Central memory CD4-positive, alpha-beta T cell (primary cell): ENCODE data around the gene KIDINS220.

Source experiments
- DNase-seq: peaks from one replicate; pipeline ENCODE4 v3.0.0; 2022

The KIDINS220 gene

DNA sequence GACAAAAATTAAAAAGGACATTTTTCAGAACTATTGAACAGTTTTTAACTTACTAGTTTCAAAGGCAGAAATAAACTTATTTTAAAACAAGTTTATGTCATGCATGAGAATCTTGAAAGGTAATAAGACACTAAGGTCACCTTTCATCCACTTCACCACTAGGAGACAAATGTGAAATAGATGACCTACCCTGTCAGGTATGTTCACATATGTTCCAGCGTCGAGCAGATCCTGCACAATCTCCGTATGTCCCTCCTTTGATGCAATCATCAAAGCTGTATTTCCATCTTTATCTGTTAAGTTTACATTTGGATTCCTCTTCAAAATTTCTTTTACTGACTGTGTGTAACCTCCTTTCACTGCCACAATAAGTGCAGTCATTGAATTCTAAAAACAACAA is 34.7 kb downstream of the KIDINS220 start:
- DNase-seq = no peak

DNA sequence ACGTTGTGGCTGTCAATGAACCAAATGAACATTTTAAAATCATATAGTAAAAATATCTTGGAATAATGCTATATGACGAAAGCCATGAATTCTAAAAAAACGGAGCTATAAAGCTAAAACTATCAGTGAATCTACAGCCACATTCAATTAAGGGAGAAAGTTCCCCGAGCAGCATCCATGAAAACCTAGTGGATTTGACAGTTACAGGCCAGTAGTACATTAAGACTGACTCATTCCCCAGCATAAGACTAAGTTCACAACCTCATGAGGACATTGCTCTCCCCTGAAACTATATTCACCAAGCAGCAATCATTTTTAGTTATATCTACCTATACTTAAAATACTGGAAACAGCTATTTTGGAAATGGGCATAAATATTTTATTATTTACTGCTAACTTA is 36.6 kb downstream of the KIDINS220 start:
- no peak for DNase-seq

DNA sequence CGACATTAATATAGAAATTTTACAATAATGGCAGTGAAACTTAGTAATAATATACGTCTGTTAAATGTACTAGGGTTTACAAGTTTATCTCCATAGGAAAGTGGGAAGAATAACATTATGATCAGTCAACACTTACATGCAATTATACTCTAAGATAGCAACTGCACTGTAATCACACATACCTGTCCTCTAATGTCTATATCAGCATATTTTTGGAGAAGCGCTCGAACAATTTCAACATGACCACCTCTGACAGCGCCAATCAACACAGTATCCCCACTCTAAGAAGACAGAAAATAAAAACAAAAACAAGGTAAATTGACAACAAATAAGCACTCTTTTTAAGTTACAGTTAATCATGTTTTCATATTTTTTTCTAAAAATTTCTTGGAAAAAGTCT is 37.2 kb downstream of the KIDINS220 start:
- DNase-seq = no peak

GRCh38 chr2:8799004-8799403 is 38.4 kb downstream of the KIDINS220 start:
- DNase-seq = no peak

DNA sequence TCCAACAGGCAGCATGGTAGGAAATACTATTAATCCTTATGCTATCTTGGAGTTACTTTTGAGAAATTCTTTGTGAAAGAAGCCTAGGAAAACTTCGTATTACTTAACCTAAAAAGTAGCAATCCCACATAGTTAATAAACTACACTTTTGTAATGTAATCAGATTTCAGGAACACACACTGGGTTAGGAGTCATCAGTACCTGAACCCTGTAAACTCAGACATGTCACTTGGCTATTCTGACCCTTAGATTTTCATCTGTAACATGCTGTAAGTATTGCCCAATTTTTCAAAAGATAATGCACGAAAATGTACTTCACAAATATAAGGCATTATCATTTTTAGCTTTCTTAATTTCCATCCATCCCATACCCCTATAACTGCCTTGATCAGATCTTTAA is 39.0 kb downstream of the KIDINS220 start:
- no peak for DNase-seq

DNA sequence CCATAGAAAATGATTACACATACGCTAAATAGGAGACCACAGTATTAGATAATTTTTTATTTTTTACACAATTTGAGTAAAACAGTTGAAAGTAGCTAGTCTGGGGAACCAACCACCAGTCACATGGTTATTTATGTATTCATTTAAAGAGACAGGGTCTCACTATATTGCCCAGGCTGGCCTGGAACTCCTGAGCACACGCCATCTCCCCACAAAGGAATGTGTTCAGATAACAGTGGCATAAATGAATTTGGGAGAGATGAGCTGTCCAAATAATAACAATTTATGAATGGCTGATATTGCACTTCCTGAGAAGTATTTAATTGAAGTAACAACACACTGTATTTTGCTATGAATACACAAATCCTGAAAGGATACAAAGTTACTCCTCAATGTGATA is 39.7 kb downstream of the KIDINS220 start:
- no peak for DNase-seq

GRCh38 chr2:8796878-8797550 is 40.4 kb downstream of the KIDINS220 start:
- DNase-seq = no peak

DNA sequence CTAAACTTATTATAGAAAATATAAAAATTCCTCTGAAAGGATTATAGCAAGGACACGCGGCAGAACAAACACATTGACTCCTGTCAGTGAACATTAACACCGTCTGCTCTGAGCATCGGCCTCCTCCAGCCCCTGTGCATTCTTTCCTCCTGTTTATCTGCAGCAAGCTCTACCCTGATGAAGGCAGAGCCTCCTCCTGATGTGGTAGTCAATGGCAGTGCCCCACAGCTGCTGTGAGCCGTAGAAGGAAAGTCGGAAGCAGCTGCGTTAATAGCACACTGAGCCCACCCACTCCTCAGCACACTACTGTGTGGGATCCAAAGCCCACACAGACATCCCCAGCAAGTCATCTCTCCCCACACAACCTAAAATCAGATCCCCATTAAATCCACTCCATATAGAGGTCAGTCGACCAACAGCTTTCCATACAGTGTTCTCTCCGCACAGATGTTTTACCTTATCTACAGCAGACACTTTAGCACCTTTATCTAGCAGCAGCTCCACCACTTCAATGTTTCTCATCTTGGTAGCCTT is 41.0 kb downstream of the KIDINS220 start:
- no peak for DNase-seq

- DNase-seq = no peak
Measured at GRCh38 chr2:8794923-8795825, 42.2 kb downstream of the KIDINS220 start.

- DNase-seq = no peak
Measured at GRCh38 chr2:8790739-8791162, 46.7 kb downstream of the KIDINS220 start.

DNA sequence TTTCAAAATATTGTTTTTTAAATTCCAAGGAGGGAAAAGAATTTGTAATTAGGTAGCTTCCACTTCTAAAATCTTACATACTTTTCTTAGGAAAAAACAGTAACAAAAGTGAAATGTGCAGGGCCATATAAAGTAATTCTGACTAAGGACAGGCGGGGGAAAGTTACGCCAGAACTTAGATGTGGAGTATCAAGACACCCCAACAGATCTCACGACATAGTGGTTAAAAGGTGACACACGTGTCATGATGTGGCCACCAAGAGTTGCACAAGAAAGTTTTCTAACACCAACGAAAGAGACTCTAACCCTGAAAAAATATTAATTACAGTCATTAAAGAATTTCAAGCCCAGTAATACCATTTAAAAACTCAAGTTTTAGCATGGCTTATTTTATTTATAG is 51.0 kb downstream of the KIDINS220 start:
- no peak for DNase-seq

DNA sequence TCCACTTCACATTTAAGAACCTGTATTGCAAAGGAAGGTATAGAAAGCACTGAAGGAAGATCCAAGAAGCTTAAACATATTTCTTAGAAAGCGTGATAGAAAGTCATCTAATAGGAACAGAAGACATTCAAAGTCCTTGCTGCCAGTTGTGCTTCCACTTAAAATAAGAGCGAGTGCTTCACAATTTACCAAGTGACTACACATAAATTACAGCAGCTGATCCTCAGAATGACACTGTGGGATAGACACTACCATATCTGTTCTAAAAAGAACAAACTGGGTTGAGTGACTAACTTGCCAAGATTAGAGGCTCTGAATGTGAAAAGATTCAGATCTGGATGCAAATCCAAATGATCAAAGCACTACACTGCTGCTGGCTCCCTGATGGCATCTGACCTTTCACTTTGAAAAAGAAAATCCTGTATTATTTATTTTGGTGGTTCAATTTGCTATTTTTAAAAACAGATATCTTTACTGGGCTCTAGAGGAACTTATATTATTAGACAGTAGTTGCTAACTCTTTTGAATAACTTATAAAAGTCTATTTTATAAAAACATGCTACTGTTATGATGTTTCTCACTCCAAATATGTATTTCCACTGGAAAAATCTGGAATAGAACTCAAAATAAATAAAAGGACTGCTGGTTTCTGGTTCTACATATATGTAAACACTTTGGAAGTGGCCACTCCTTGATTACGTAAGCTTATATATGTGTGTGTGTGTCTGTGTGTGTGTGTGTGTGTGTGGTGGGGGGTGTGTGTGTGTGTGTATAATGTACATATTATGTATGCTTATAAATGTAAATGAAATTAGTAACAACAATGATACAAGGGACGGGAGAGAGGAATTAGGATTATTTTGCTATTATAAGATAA is 57.4 kb downstream of the KIDINS220 start:
- DNase-seq = no peak

- DNase-seq = no peak
Measured at GRCh38 chr2:8774371-8774770, 63.0 kb downstream of the KIDINS220 start.

- no peak for DNase-seq
Measured at GRCh38 chr2:8767324-8767723, 70.1 kb downstream of the KIDINS220 start.

DNA sequence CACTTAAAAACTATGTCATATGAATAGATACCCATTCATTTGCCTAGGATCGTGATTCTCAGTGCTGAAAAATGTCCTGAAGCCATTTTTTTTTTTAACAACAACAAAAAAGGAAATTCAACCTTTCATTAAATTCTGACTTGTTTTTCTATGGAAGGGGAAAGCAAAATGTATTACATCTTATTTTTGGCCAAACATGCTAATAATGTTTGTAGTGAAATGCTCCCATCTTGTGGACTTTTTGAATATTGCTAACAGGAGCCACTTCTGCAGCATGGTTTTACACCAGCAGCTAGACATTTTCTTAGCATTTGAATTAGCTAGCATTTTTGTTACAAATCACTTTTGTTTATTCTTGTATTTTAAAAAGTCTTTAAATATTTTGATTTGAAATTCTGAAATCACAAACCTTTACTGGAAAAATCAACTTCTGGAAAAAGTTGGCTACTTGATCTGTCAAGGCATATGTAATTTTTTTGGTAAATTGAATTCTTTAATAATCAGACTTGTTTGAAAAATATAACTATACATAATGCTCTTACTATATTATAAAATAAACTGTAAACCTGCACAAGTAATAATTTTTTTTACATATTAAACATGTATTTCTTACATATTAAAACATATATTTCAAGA is 75.8 kb downstream of the KIDINS220 start:
- no peak for DNase-seq

DNA sequence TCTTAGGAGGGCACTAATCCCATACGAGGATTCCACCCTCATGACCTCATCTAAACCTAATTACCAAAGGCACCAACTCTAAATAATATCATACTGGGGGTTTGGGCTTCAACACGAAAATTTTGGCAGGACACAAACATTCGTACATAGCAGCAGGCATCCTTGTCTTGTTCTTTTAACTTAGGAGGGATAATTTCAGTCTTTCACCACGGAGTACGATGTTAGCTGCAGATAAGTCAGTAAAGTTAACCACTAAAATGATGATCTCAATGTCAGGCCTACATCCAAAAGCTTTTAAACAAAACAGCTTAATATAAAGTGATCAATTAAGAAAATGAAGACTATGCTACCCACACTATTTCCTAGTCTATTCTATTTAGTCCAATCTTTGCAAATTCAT is 80.7 kb downstream of the KIDINS220 start:
- no peak for DNase-seq

DNA sequence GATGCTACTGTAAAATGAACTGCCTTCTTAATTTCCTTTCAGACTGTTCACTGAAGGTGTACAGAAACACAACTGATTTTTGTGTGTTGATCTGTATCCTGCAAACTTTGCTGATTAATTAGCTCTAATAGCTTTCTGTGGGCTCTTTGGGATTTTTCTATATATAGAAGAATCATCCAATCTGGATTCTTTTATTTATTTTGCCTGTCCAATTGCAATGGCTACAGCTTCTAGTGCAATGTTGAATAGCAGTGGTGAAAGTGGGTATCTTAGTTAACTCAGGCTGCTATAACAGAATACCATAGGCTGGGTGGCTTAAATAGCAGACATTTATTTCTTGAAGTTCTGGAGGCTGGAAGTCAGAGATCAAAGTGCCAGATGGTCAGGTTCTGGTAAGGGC is 81.2 kb downstream of the KIDINS220 start:
- no peak for DNase-seq

DNA sequence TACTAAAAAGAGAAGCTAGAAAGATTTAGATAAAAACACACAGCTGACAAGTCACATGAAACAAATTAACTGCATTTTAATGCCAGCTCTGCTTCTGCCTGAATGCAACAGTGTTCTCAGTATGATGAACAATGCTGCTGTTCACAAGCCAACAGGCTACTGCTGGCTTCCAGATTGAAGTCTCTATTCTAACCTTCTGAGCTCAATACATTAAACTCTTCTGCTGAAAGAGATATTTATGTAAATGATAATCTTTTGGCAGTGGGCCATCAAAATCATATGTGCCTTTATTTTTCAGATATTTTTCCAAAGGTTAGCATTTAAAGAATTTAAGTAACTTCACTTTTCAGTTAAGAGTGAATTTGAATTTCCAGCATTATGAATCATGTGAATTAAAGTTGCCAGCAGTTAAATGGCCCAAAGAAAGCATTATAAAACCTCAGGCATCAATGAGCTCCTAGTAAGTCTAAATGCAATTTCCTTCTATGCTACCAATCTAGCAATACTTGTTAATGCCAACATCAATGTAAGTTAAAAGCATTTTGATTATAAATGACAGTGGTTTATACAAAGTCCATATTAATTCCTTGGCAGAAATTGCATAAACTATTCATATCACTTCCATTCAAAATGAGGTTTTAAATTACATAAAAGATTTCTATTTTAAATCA is 83.2 kb downstream of the KIDINS220 start:
- no peak for DNase-seq

- DNase-seq = no peak
Measured at GRCh38 chr2:8753609-8754008, 83.8 kb downstream of the KIDINS220 start.

DNA sequence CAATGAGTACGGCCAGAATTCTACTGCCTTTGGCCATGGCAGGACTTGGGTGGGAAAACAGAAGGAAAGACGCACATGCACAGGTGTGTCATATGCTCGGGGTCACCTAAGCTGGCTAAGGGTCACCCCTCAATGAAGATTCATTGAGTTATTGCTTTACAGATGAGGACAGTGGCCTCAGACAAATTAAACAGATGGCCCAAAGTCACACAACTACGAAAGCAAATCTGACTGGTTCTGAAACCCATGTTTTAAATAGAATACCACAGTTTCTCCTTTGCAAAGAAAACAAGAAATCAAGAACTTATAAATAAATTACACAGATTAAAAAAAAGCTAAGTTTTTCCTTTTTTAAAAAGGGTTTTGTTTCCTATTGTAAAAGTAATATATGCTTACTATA is 85.0 kb downstream of the KIDINS220 start:
- no peak for DNase-seq

- DNase-seq = no peak
Measured at GRCh38 chr2:8750221-8750620, 87.2 kb downstream of the KIDINS220 start.

DNA sequence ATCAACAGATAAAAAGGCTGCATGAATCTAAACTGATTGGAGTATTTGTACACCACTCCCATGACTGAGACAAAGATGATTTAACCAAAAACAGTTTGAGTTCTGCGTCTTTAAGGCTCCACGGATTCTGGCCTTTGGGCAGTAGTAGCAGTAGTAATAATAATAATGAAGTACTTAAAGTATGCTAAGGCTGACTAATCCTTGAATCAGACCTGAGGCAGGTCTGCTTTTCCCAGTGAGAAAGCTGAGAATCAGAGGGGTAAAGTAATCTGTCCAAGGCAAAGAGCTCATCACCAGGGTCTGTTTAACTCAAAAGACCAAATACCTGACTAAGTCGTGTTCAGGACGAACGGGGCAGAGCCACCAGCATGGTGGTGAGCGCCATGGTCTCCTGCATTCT is 94.2 kb downstream of the KIDINS220 start:
- DNase-seq = no peak
